ENCODE data around the gene CHST13.

CHST13 gene

DNA sequence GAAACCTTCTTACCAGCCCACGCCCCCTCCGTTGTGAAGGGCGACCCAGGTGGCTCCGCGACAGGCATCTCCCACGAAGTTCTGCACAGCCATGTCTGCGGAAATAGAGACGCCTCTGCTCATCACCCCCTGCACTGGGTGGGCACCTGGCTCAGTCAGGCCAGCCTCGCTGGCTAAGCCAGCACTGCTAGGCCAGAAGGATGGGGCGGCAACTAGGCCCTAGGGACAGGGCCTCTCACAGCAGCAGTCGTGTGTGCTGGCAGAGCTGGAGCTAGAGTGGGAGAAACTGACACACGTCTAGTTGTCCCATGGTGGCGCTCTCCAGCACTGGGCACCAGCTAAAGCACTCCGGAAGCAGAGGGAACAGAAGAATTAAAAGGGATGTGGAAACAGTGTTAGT lies 35.8 kb upstream of the CHST13 start:
- no peak for DNase-seq

DNA sequence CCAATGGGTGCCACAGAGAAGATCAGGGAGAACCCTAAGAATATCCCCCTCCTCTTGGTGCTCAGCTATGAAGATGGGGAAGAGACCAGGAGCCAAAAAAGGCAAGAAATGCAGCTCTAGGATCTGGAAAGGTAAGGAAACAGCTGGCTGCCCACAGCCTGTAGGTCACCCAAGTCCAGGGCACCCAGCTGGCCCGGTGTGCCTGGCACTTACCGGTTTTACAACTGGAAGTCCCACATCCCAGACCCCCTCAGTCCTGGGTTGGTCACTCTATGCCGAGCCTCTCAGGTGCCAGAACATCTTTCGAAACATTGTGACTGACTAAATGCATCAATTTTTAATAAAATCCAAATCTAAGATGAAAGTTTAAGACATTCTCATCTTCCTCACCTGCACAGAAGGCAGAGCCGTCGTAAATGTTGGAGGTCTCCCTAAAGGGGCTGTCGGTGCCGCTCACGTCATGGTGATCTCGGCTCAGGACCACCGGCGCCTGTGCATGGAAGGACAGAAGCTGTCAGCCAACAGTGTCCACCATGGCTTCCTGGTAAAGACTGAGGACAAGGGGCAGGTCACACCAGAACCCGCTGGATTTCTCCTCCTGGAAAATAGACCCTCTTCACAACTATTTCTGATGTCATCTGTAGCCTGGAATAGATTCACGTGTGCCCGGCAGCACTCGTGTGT lies 34.9 kb upstream of the CHST13 start:
- DNase-seq = no peak

DNA sequence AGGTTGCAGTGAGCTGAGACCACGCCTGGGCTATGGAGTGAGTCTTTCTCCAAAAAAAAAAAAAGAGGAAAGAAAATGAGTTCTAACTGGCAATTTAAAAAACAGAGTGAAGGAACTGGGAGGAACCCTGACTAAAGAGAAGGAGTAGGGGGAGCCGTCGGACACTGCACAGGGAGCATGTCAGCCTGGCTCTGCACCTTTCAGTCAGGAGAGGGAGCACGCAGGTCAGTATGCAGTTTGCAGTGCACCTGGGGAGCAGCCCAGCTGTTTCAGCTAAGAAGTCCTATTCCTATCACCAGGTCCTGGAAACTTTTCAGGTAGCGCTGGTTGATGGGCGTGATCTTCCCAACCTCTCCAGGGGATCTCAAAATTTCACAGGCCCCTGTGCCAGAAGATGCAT lies 33.3 kb upstream of the CHST13 start:
- no peak for DNase-seq

DNA sequence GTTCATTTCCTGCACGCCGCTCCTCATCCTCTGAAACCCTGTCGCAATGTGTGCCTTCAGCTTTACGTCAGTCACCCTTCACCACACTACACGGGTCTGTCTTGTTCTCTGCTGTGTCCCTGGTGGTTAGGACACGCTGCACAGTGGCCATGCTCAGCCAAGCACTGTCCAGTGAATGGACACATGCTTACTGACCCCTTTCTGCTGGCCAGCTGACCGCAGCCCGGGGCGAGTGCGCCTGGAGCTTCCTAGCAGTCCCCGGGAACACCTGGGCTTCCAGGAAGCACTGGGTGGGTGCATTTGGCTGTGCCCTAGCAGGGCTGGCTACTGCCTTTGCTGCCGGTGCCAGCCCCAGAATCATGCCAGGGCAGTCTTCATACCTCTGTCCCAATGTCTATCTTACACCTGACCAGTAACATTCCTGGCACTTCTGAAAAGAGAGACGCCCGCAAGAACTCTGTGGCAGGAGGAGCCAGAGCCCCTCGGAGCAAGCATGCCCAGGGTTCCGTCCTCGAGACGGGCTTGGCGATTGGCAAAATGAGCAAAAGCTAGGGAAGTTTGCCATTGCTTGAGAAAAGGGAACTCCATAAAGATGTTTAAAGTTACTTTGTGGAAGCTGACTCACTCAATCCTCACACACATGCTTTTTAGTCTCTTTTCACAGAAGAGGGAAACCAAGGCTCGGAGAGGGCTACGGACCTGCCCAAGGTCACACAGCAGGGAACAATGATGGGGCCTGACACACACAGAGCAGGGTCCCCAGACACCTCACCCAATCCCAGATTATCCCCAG lies 32.5 kb upstream of the CHST13 start:
- DNase-seq = no peak

DNA sequence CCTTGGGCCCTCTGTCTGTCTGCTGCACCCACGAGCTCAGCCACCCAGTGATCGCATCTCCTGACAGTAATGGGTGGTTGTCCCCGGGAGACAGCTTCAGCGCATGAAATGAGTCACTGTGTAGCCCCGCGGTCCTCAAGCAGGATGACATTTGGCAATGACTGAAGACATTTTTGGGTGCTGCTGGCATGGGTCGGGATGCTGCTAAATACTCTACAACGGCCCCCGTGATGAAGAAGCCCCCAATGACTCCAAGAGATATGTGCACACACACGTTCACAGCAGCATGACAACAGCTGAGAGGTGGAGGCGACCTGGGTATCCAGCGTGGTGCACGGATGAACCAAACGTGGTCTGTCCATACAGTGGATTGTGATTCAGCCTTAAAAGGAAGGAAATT lies 30.9 kb upstream of the CHST13 start:
- DNase-seq = no peak

DNA sequence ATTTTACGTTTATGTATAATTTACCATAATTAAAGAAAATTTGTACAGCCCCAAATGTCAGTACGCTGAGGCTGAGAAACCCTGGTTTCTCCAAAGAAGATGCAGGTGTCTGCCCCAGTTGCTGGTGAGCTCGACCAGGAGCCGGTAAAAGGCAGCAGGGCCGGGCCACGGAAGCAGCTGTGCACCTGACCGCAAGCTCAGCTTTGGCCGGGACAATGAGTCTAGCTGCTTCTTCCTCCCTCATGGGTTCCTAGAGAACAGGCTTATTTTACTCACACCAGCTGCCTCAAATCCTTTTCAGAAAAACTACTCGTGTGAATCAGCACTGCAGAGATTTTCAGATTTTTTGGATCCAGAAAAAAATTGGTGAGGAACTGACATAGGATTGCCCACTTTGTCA lies 30.2 kb upstream of the CHST13 start:
- DNase-seq = no peak

DNA sequence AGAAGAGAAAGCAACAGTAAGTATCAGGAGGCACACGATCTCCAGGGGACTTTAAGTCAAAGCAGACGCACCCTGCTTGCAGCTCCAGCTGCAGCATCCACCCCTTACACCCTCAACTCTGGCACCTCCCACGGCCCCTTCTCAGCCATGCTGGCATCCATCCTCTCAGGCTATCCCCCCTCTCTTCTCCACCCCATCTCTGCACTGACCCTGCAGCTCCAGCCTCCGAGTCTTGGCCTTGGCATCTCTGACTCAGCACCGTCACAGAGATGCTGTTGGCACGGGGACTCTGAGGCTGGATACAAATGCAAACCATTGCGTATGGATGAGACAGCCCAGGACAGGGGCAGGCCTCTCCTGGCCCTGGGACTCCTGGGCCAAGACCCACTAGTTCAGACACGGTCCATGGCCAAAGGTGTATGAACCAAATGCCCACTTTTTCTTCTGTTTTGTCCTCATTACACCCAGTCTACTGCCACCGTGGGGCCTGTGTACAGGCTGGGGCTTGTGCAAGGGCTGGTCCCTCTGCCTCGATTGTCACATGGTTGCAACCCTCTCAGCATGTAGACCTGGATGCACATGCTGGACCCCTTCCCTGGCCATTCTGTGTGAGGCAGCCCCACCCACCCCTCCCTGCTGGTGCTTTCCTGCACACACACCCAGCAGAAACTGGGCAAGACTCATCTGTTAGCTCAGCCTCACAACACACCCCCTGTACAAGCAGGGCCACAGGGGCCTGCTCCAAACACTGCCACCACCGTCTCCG lies 29.6 kb upstream of the CHST13 start:
- no peak for DNase-seq

DNA sequence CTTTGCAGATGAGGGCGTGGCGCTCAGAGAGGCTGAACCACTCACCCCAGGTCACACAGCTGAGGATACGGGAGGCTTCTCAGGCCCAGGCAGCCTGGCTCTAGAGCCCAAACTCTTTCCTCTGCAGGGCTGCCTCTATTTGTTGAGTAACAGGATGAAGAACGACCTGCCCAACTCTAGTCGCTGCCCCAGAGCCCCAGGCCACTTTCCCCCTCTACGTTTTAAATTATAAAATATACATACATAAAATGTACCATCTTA lies 29.1 kb upstream of the CHST13 start:
- no peak for DNase-seq

DNA sequence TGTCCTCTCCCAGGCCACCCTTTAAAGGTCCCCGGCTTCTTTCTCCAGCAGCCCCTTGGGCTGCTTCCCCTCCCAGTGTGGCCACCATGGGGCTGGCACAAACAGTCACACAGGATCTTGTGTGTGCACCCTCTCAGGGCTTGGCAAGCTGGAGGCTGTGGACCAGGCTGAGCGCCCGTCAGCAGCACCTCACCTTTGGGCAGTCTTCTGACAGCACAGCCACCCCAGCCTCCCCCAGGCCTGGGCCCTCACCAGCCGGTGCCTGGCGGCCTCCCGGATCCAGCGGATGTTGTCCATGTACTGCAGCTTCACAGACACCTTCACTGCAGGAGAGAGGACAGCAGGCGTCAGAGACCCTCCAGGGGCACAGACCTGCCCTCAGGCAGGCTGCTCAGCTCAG lies 28.2 kb upstream of the CHST13 start:
- no peak for DNase-seq

DNA sequence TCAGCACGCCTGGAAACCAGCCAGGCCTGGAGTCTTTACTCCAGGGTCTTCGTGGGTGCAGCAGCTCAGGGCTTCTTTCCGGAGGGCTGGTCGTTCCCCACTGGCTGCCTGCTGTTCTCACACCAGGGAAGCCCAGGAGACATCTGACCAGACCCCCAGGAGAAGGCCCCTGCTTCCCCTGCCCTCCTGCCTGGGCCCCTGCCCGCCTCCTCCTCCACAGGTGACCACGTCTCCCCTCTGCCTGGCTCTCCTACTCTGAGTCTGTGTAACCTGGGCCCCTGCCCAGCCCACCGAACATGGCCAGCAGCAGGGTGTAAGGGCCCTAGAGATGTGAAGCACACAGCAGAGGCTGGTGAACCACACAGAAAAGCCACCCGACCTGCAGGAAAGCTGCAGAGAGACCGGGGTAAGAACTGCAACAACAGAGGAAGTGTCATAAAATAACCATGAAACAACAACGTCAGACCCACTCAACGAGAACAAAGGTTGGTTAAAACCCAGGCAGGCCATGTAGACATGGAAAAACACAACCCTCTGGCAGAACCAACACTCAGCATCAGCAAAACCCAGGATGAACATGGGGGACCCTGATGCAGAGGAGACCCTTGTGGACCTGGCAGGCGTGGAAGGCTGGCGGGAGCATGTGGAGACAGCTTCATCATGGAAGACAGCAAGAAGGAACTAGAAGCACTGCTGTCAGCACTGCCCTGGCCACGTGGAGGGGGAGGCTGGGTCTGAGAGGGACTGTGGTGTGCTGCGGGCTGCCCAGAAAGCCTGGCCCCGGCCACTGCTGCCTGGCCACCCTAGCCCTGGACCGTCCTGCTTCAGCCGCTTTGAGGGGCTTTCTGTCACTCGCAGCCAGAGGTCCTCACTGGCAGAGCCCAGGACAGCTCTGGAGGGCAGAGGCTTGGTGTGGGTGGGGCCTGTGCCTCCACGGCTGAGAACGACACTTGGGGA lies 26.8 kb upstream of the CHST13 start:
- no peak for DNase-seq

DNA sequence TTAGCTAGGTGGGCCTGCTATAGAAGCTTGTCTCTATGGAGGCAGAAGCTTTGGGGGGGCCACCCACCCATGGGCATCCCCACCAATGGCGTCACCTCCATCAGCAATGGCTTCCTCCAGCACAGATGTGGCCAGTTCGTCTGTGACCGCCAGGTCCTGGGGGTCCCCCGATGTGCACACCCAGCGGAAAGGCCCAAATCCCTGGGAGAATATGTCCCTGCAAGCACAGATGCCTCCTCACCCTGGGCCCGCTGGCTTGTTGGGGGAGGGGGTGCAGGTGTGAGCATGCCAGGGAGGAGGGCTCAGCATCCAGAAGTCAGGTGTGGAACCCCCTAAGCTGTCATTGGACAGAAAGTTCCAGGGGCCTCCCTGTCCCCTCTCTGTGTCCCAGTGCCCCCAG lies 26.0 kb upstream of the CHST13 start:
- no peak for DNase-seq

DNA sequence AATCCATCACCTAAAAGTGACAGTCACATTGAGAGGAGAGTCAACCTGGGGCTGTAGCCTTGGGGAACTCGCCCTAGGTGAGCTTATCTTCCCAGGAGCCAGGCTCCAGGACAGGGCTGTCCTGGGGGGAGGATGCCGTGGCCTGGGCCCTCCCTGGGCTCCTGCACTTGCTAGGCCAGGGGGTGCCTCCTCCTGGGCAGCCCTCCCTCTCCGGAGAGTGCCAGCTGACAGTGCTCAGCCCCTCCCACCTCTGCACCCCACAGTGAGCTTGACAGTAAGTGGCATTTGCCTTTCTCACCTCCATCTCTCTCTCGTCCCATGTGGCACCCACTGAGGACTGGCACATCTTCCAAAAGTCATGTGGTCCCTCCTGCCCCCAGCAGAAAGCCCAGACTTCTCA lies 25.5 kb upstream of the CHST13 start:
- DNase-seq = no peak

DNA sequence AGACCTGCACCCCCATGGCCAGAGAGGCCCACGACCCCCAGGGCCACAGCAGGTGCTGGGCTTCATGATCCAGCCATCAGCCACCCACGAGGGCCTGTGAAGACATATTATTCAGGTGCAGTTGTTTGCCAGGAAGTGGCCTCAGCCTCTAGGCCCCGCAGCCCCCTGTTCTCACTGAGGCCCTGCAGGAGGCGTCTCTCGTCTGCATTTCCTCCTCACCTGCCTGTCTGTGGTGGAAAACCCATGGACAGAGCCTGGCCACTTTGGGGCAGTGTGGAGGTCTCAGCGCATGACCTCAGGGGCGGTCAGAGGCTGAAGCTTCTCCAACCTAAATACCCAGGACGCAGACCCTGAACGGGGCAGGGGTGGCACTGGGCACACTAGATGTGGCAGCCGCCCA lies 25.0 kb upstream of the CHST13 start:
- no peak for DNase-seq

DNA sequence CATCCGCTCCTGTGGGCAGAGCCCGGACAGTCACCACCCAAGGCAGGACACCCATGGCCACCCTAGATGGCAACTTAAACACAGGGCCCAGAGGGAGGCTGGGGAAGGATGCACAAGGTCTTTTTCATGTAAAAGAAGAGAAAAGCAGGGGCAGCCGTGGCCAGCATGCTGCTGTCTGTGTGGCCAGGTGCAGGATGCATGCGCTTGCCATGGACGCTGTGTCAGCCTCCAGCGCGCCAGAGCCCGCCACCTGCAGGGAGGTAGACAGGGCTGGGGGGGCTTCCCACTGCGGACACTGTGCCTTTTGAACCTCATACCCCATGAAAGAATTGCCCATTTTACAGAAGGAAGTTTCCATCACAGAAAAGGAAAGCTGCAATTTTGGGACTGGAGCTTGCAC lies 24.6 kb upstream of the CHST13 start:
- DNase-seq = no peak

DNA sequence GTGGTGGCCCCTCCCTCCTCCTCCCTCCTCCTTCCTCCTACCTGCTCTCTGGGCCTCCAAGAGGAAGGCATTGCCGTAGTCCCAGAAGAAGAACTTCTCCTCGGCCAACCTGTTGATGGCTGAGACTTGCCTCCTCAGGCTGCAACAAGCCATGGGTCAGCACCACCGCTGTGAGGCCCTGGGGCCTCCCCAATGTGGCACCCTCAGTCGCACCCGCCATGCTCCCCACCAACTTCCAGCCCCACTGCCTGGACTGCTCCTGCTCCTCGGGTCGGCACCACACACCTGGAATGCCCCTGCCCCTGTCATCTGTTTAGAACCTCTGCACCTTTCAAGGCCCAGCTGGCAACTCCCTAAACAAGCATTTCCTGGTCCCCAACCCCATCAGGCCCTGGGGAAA lies 23.9 kb upstream of the CHST13 start:
- DNase-seq = no peak

DNA sequence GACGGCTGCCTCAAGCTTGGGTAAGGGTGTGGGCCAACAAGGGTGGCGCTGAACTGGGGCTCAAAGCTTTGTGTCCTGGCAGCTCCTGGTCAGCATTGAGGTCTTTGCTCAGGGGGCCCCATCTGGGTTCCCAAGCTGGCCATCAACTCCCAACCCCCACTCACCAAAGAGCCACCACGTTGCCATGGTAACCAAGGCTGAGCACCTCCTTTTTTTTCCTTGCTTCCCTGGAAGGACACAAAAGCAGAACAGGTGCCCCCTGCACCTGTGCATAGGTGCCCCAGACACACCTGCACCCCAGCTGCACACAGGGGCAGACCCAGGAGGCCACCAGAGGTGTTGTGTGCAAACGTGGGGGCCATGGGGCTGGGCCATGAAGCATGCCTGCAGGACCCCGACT lies 22.9 kb upstream of the CHST13 start:
- DNase-seq = no peak

DNA sequence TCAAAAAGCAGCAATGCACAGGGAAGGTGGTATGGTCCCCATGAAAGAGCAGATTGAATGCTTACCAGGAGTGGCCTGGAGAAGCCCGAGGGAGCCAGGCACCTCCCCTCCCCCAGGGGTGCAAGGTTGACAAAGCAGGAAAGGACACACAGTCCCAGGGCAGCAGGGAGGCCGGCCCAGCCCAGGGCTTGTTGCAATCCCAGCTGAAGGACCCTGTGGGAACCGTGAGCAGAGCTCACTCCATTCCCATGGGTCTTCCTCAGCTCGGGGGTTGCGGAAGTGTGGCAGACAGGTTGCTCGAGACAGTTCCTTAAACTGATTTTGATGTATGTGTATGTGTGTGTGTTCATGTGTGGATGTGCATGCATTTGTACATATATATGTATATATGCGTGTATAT lies 22.2 kb upstream of the CHST13 start:
- no peak for DNase-seq

DNA sequence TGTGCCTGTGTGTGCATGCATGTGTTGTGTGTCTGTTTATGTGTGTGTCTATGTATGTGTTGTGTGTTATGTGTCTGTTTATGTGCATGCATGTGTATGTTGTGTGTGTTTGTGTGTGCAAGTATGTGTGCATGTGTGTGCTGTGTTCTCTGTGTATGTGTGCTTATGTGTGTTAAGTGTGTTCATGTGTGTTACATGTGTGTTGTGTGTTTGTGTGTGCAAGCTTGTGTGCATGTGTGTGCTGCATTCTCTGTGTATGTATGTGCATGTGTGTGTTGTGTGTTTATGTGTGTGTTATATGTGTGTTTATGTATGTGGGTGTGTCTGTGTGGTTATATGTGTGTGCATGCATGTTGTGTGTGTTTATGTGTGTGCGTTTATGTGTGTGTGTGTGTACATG lies 21.3 kb upstream of the CHST13 start:
- DNase-seq = no peak

DNA sequence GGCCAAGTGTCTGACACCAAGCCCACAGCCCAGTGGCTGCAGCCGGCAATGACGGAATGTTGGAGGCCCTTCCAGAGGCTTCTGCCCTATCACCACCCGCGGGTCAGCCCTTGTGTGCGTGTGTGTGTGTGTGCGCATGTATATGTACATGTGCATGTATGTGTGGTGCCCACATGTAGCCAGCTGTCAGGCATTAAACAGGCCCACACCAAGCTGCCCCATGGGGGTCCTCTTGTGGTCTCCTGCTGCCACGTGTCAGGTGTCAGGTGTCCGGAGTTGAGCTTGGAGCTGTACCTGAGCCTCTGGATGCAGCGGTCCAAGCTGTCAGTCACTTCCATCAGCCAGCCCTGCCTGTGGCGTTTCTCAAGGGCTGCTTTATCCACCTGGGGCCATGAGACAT lies 20.3 kb upstream of the CHST13 start:
- no peak for DNase-seq

DNA sequence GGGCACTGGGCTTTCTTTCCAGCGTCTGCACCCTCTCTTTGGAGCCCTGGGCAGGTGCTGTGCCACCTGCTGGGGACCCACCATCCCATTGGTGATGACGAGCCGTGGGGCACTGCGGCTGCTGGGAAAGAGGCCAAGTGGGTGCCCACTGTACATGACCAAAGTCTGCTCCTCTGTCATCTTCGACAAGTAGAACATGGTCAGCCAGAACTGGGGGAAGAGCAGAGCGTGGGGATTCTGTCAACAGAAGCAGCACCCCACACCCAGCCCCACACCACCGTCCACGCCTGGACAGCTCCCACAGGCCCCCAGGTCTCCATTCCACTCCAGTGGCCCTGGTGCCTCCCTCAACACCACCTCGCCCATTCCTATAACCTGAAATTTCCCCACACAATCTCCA lies 16.1 kb upstream of the CHST13 start:
- DNase-seq = no peak

DNA sequence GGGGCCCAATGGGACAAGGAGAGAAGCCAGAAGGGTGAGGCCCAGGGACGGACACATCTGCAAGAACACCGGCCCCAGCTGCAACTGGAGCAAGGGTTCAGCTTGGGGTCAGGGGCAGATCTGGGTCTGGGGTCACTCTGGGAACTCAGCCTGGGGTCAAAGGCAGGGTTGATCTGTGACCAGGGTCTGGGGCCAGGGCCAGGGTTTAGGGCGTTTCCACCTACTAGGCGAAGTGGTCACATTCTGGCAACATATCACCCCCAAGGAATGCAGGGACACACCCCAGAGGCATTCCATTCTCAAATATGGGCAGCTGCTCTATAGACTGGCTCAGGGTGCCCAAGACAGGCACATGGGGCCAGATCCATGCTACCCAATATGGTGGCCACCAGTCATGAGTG lies 15.4 kb upstream of the CHST13 start:
- DNase-seq = no peak

DNA sequence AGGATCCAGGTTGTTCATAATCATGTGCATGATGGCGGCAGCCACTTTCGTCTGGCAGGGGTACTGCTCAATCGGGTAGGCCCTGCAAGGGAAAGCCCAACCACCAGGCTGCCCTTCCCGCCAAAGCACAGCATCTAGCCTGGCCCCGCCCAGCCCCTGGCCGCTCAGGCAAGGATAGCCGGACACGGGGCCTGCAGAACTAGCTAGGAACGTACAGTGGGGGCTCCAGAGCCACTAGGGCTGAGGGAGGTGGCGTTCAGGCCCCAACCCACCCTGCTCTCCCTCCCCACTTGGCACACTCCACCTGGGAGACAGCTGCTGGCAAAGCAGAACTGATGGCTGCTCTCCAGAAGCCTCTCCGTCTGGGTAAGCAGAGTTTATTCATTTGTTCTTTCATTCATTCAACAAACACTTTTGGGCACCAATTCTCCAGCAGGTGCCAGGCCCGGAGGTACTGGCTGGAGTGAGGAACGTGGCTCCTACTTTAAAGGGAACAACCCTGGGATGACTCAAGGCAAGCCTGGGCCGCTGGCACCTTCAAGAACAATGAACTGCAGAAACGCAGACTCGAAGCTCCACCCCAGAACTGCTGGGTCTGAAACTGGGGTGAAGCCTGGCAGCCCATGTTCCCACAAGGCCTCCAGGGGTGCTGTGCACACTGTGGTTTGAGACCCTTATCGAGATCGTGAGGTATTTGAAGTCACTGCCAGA lies 14.2 kb upstream of the CHST13 start:
- no peak for DNase-seq
